Activated T-helper 2 cell treated with anti-CD3 and anti-CD28 coated beads, Interferon-gamma antibody, Interleukin-2, Interleukin-4, amounts not matched to agents 10 μg/mL and 5 μg/mL and 100 μg/mL, durations not matched to agents 14 hours and 24 hours and 36 hours (primary cell): Measurements from ENCODE around the gene PRRC2C. TPM values are rescaled to one million over a fixed set of nuclear protein-coding genes. Genes with fewer than 3 reads are reported as not detected.
"Not testable (repeated sequence)": the region's sequence is repeated elsewhere in the genome, so short reads cannot be mapped to it uniquely, and the experiment has no call there.

ENCODE experiments used
- DNase-seq: peaks from one replicate; pipeline ENCODE4 v3.0.0; 2021; ENCODE audit warnings: low spot score
- H3K27ac Mint-ChIP-seq: one replicate; pipeline ENCODE4 v1.8.0; 2021; ENCODE audit warnings: mixed read lengths
- H3K27me3 Mint-ChIP-seq: one replicate; pipeline ENCODE4 v1.8.0; 2021; ENCODE audit warnings: low read depth, mixed read lengths
- H3K36me3 Mint-ChIP-seq: one replicate; pipeline ENCODE4 v1.8.0; 2021; ENCODE audit warnings: low read depth, mixed read lengths
- H3K4me1 Mint-ChIP-seq: one replicate; pipeline ENCODE4 v1.8.0; 2021; ENCODE audit warnings: low read depth, mixed read lengths
- H3K4me3 Mint-ChIP-seq: one replicate; pipeline ENCODE4 v1.8.0; 2021; ENCODE audit warnings: low read depth, mild to moderate bottlenecking, moderate library complexity, mixed read lengths
- H3K9me3 Mint-ChIP-seq: one replicate; pipeline ENCODE4 v1.8.0; 2021; ENCODE audit warnings: mixed read lengths
- intact Hi-C: fragments of 100-400 bp; cut with micrococcal nuclease; formaldehyde crosslinking; loops from one replicate; pipeline ENCODE4 v1.15.1; 2023
- total RNA-seq: library from RNA; stranded (reverse); gene quantifications from 2 replicates; pipeline ENCODE4 v1.2.3, GENCODE V29; 2022

The PRRC2C gene
- total RNA-seq, 1 donor from 2014 or later, result 286 TPM

DNA sequence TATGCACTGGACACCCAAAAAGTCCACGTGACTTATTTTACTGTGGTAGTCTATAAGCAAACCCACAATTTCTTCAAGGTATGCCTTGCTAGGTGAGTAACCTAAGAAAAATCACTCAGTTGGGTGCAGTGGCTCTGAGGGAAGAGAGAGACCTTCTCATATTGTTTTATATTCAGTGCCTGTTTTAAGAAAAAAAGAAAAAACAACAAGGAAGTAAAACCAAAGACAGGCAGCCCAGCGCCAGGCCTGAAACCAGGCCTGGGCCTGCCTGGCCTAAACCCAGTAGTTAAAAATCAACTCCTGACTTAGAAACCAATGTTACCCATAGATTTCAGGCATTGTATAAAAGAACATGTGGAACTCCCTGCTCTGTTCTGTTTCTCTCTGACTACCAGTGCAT, 115.0 kb downstream of the PRRC2C start:
- H3K4me1 Mint-ChIP-seq, intact Hi-C loops, H3K27me3 Mint-ChIP-seq, H3K4me3 Mint-ChIP-seq, H3K9me3 Mint-ChIP-seq, H3K27ac Mint-ChIP-seq, DNase-seq, H3K36me3 Mint-ChIP-seq: not testable (repeated sequence)

DNA sequence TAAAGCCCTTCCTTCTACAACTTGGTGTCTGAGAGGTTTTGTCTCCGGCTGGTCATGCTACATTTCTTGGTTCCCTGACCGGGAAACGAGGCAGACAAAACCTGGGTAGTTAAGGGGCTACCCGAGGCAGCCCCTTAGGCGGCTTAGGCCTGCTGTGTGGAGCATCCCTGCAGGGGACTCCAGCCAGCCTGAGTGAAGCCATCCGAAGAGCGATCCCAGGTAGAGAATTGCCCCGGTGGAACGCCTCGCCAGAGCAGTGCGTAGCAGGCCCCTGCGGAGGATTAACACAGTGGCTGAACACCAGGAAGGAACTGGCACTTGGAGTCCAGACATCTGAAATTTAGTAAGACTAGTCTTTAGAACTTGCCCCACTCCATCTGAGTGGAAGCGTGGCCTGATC, 115.5 kb downstream of the PRRC2C start:
- Mint-ChIP-seq H3K27ac (no peak overlapping the region), H3K4me1 (no peaks in the 10 kb centered on the region), H3K4me3 (no peak overlapping the region), H3K36me3 (peaks cover 8% of the 10 kb centered on the region), H3K27me3 (no peaks in the 10 kb centered on the region), H3K9me3 (no peaks in the 10 kb centered on the region)
- no peak for DNase-seq
- intact Hi-C loops, result no loop called here

DNA sequence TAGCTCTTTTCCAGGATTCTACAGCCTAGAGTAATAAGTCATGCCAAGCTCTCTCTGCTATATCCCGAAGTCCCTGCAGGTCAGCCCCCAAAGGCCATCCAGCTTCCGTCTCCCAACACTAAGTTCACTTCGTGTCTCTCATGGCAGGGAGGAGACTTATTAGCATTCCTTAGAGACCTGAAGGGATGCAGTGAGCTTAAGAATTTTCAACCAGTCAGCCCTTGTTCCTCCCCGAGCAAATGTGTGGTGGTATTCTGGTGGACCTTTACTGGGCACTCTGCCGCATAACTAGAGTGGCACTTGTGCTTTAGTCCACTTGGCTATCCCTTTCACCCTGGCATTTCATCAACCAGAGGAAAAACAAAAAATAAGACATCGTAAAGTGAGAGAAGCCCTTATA, 117.7 kb downstream of the PRRC2C start:
- H3K27ac Mint-ChIP-seq, H3K27me3 Mint-ChIP-seq: not testable (repeated sequence)

DNA sequence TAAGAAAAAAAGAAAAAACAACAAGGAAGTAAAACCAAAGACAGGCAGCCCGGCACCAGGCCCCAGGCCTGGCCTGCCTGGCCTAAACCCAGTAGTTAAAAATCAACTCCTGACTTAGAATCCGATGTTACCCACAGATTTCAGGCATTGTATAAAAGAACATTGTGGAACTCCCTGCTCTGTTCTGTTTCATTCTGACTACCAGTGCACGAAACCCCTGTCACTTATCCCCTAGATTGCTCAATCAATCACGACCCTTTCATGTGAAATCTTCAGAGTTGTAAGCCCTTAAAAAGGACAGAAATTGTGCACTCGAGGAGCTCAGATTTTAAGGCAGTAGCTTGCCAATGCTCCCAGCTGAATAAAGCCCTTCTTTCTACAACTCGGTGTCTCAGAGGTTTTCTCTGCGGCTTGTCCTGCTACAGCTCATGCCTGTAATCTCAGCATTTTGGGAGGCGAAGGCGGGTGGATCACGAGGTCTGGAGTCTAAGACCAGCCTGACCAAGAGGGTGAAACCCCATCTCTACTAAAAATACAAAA, 121.1 kb downstream of the PRRC2C start:
- no peaks in the 10 kb centered on the region for H3K9me3 Mint-ChIP-seq
- H3K27ac Mint-ChIP-seq, result no peak overlapping the region

More for the DNA sequence above, 117.7 kb downstream of the PRRC2C start:
- H3K36me3 Mint-ChIP-seq, H3K4me1 Mint-ChIP-seq, H3K4me3 Mint-ChIP-seq, DNase-seq, H3K9me3 Mint-ChIP-seq, intact Hi-C loops: not testable (repeated sequence)

DNA sequence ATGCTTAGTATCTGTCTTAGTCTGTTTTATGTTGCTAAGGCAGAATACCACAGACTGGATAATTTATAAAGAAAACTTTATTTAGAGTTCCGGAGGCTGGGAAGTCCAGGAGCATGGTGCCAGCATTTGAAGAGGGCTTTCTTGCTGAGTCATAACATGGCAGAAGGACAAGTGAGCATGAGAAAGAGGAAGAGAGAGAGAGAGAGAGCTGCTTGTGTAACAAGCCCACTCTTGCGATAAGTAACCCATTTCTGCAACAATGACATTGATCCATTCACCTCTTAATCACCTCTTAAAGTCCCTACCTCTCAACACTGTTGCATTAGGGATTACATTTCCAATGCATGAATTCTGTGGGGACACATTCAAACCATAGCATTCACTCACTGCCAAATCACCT, 125.1 kb downstream of the PRRC2C start:
- no peaks in the 10 kb centered on the region for H3K27me3 Mint-ChIP-seq
- H3K4me1 Mint-ChIP-seq, result no peaks in the 10 kb centered on the region
- H3K36me3 Mint-ChIP-seq, result no peaks in the 10 kb centered on the region
- no peak for DNase-seq
- intact Hi-C loops, result no loop called here
- no peaks in the 10 kb centered on the region for H3K9me3 Mint-ChIP-seq
- no peak overlapping the region for H3K27ac Mint-ChIP-seq
- H3K4me3 Mint-ChIP-seq, result no peak overlapping the region

More for the DNA sequence above, 121.1 kb downstream of the PRRC2C start:
- Mint-ChIP-seq H3K36me3 (no peaks in the 10 kb centered on the region), H3K27me3 (no peaks in the 10 kb centered on the region), H3K4me1 (no peaks in the 10 kb centered on the region), H3K4me3 (no peak overlapping the region)
- no peak for DNase-seq
- intact Hi-C loops, result no loop called here

DNA sequence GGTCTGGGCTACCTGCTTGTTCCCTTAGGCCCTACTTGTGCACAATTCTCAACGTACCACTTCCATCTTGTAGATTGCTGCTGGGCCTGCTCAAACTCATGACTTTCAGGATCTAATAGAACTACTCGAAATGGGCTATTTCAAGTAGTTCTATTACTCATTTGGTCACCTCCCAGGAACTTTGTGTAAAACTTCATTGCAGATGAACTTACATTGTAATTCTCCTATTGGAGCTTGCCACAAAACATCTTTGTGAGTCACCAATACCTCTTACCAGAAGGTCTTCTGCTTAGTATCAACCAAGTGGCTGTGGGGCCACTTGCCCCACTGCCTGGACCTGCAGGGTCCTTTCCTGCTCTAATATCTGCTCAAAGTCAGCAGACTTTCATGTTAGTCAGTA, 126.0 kb downstream of the PRRC2C start:
- Mint-ChIP-seq H3K4me3 (no peak overlapping the region), H3K4me1 (no peaks in the 10 kb centered on the region), H3K36me3 (no peaks in the 10 kb centered on the region), H3K27me3 (no peaks in the 10 kb centered on the region), H3K27ac (no peak overlapping the region), H3K9me3 (no peaks in the 10 kb centered on the region)
- no peak for DNase-seq
- intact Hi-C loops, result no loop called here

DNA sequence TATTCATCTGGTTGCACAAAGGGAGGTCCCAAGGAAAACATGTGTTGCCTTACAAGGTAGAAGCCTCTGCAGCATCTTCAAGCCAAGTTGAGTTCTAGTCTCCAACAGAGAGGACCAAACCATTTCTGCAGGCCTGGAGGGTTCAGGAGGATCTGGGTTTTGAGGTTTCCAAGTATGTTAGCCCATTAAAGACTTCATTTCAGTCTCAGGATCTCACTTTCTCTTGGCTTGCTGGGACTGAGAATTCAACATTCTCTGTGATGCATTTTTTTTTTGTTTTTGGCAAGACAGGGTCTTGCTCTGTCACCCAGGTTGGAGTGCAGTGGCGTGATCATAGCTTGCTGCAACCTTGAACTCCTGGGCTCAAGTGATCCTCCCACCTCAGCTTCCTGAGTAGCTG, 128.0 kb downstream of the PRRC2C start:
- intact Hi-C loops, result no loop called here
- no peaks in the 10 kb centered on the region for H3K9me3 Mint-ChIP-seq
- DNase-seq, result no peak
- H3K36me3 Mint-ChIP-seq, result no peaks in the 10 kb centered on the region
- H3K27me3 Mint-ChIP-seq, result peaks cover 8% of the 10 kb centered on the region
- no peak overlapping the region for H3K4me3 Mint-ChIP-seq
- no peaks in the 10 kb centered on the region for H3K4me1 Mint-ChIP-seq
- H3K27ac Mint-ChIP-seq, result no peak overlapping the region

DNA sequence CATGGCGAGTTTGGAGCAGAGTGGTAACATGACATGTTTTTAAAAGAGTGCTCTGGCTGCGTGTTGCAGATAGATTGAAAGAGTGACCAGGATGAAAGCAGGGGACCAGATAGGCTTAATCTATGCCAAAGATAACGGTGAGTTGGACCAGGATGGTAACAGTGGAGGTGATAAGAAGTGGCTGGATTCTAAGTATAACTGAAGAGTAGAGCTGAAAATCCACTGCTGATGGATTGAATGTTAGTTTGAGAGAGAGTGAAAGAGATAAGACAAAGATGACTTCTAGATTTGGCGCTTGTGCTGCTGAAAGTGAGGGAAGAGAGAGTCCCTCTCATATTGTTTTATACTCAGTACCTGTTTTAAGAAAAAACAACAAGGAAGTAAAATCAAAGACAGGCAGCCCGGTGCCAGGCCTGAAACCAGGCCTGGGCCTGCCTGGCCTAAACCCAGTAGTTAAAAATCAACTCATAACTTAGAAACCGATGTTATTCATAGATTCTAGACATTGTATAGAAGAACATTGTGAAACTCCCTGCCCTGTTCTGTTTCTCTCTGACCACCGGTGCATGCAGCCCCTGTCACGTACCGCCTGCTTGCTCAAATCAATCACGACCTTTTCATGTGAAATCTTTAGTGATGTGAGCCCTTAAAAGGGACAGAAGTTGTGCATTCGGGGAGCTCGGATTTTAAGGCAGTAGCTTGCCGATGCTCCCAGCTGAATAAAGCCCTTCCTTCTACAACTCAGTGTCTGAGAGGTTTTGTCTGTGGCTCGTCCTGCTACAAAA, 130.0 kb downstream of the PRRC2C start:
- H3K9me3 Mint-ChIP-seq, H3K4me1 Mint-ChIP-seq, DNase-seq, H3K36me3 Mint-ChIP-seq, H3K27ac Mint-ChIP-seq, H3K27me3 Mint-ChIP-seq, intact Hi-C loops, H3K4me3 Mint-ChIP-seq: not testable (repeated sequence)

DNA sequence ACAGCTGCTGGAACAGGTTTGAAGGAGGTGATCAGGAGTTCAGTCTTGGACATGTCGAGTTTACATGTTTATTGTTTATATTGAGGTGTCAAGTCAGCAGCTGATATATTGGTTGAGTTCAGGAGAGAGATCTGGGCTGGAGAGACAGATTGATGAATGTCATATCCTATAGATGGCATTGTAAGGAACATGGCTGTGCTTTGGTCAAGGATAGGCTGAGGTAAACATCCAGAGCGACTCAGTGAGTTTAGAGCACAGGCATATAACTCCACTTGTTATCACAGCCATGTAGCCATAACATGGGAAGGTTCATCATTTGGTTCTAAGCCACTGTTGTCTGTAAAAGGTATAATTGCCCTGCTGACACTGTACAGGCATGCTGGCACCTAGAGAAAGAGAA, 131.3 kb downstream of the PRRC2C start:
- Mint-ChIP-seq H3K4me3 (no peak overlapping the region), H3K27me3 (peaks cover 8% of the 10 kb centered on the region), H3K9me3 (no peaks in the 10 kb centered on the region), H3K27ac (no peak overlapping the region), H3K4me1 (no peaks in the 10 kb centered on the region), H3K36me3 (no peaks in the 10 kb centered on the region)
- DNase-seq, result no peak
- intact Hi-C loops, result no loop called here

DNA sequence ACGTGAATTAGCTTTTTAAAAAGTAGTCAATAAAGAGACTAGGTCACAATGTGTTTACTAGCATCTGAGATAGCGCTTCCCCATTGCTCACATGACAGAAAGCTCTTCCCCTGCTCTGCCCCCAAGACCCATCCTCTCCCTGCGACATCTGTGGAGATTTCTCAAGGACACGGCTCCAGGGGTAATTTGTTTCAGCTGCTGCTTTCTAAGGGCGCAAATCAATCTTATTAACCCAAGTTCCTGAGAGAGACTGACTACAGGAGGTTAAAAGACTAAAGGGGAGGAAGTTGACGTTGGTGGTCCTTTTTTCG, 136.8 kb downstream of the PRRC2C start, which contains the start of gene MYOCOS:
Gene MYOCOS (plus strand): TSS at position 92 of the 311 bp plus-strand sequence. CDS start 1,641 bp downstream, outside the sequence.
- intact Hi-C loops, result no loop called here
- DNase-seq, result no peak
- H3K27me3 Mint-ChIP-seq, result peaks cover 7% of the 10 kb centered on the region
- no peak within 1 kb of the TSS for H3K27ac Mint-ChIP-seq
- no peaks in the 10 kb centered on the region for H3K9me3 Mint-ChIP-seq
- H3K36me3 Mint-ChIP-seq, result no peaks in the 10 kb centered on the region
- no peaks in the 10 kb centered on the region for H3K4me1 Mint-ChIP-seq
- no peak within 1 kb of the TSS for H3K4me3 Mint-ChIP-seq

DNA sequence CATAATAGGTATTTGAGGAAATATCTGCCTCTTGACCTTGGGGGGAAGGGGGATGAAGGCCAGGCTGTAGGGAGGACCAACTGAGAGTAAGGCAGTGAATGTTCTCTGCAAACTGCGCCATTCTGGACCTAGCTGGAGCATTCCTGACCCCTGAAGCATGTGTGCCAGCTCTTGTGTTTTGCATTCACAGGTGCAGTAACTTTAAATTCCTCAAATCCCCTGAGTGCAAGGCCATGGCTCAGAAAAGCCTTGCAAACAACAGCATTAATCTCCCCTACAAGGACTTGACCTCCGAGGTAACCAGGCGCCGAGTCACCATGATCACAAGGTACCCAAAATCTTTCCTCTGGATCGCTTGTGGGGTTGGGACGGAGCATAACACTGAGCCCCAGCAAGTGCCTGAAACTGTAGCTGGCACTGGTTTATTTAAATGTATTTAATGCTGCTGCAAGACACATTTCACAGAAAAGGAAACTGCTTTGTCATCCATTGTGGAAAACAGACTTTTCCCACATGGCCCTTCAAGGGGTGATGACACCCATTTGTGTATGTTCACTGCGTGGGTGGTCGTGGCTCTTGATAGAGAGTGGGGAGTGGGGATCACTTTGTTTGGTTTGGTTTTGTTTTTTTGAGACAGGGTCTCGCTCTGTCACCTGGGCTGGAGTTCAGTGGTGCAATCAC, 138.5 kb downstream of the PRRC2C start:
- Mint-ChIP-seq H3K9me3 (no peaks in the 10 kb centered on the region), H3K4me3 (no peak overlapping the region), H3K27me3 (no peaks in the 10 kb centered on the region), H3K4me1 (no peaks in the 10 kb centered on the region), H3K36me3 (no peaks in the 10 kb centered on the region), H3K27ac (no peak overlapping the region)
- DNase-seq, result no peak
- intact Hi-C loops, result no loop called here

DNA sequence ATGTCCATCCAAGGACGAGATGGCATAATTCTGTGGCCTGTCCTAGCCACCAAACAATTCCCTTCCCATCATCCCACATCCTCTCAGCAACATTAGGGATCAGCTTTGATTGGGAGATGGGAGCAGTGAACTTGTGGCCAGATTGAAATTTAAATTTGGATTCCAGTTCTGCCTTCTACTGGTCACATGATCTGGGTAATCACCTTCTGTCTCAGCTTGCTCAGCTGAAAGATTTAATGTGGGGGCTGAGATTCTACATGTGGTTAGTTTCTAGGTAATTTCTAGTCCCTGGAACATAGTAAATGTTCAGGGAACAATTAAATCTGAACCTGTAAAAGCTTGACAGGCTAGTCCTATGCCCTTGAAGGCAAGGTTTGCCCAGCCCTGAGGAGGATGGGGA, 139.9 kb downstream of the PRRC2C start:
- Mint-ChIP-seq H3K9me3 (no peaks in the 10 kb centered on the region), H3K27ac (no peak overlapping the region), H3K36me3 (no peaks in the 10 kb centered on the region), H3K4me1 (no peaks in the 10 kb centered on the region), H3K4me3 (no peak overlapping the region), H3K27me3 (peaks cover 6% of the 10 kb centered on the region)
- no peak for DNase-seq
- intact Hi-C loops, result no loop called here

DNA sequence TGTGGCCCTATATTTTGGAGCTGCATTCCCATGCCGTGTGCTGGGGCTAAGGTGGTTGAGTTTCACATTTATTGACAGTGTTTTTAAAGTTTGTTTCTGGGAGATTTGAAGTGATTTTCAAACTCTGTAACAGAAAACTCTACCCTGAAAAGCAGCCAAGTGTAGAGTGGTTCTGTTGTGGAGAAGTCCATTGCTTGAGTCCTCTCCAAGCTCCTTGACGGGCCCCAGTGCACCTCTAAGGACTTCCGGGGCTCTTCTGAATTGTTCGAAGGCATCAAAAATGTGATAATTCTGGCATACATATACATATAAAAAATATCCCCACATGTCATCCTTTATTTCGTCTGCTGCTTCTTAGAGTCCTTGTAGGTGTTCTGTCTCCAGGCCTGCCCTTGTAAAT, 141.7 kb downstream of the PRRC2C start:
- H3K4me3 Mint-ChIP-seq, result no peak overlapping the region
- peaks cover 6% of the 10 kb centered on the region for H3K27me3 Mint-ChIP-seq
- H3K9me3 Mint-ChIP-seq, result no peaks in the 10 kb centered on the region
- no peak overlapping the region for H3K27ac Mint-ChIP-seq
- H3K36me3 Mint-ChIP-seq, result no peaks in the 10 kb centered on the region
- intact Hi-C loops, result no loop called here
- no peaks in the 10 kb centered on the region for H3K4me1 Mint-ChIP-seq
- DNase-seq, result no peak
